Omental fat pad (tissue), 4 donors: ENCODE measurements around the gene C11orf98. TPM values are rescaled to one million over a fixed set of nuclear protein-coding genes. Genes with fewer than 3 reads are reported as not detected.
"Not testable (repeated sequence)": the region's sequence is repeated elsewhere in the genome, so short reads cannot be mapped to it uniquely, and the experiment has no call there.

Experiments
- ATAC-seq: fragments of 150-250 bp; one replicate; pipeline ENCODE4 v1.9.1; 2016; ENCODE audit warnings: mild to moderate bottlenecking, moderate library complexity; ENCODE audit not compliant: low FRiP score
- DNase-seq: peaks from one replicate; pipeline ENCODE4 v3.0.0-alpha.2; 2019; ENCODE audit warnings: low spot score
- total RNA-seq, 4 donors: library from RNA; depleted of rRNA; stranded (reverse); fragments of >200 nt; gene quantifications; one replicate each; pipeline ENCODE4 v1.1.0, GENCODE V29; 2016
- TF ChIP-seq, protein P1 (sequence below), 3 donors: fragments of 450-650 bp; IDR thresholded peaks; one replicate each; pipeline ENCODE4 v1.5.1; 2016 to 2017; ENCODE audit warnings: antibody characterized with exemption in 3 of 3, mild to moderate bottlenecking in 3 of 3, moderate library complexity in 2 of 3

The C11orf98 gene
- total RNA-seq, 4 donors from 2014 or later = 18.3 to 42.9 (median 33.3) TPM

DNA sequence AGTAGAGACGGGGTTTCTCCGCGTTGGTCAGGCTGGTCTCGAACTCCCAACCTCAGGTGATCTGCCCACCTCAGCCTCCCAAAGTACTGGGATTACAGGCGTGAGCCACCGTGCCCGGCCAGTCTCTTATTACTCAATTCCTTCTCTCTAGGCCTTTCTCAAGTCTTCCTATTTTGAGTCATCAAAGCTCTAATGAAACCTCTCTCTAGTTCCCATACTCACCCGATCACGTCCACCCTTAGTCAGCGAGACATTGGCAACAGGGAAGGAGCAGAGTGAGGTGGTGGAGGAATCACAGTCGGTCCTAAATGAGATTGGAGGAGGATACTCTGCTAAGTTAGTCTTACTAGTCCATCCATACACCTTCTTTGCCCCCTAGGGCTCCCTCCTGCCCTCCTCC is 37.2 kb upstream of the C11orf98 start:
- no peak for ATAC-seq
- TF ChIP-seq, protein P1, sequence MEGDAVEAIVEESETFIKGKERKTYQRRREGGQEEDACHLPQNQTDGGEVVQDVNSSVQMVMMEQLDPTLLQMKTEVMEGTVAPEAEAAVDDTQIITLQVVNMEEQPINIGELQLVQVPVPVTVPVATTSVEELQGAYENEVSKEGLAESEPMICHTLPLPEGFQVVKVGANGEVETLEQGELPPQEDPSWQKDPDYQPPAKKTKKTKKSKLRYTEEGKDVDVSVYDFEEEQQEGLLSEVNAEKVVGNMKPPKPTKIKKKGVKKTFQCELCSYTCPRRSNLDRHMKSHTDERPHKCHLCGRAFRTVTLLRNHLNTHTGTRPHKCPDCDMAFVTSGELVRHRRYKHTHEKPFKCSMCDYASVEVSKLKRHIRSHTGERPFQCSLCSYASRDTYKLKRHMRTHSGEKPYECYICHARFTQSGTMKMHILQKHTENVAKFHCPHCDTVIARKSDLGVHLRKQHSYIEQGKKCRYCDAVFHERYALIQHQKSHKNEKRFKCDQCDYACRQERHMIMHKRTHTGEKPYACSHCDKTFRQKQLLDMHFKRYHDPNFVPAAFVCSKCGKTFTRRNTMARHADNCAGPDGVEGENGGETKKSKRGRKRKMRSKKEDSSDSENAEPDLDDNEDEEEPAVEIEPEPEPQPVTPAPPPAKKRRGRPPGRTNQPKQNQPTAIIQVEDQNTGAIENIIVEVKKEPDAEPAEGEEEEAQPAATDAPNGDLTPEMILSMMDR (IDR thresholded peaks at IDR 0.05) = no peak
- no peak for DNase-seq

DNA sequence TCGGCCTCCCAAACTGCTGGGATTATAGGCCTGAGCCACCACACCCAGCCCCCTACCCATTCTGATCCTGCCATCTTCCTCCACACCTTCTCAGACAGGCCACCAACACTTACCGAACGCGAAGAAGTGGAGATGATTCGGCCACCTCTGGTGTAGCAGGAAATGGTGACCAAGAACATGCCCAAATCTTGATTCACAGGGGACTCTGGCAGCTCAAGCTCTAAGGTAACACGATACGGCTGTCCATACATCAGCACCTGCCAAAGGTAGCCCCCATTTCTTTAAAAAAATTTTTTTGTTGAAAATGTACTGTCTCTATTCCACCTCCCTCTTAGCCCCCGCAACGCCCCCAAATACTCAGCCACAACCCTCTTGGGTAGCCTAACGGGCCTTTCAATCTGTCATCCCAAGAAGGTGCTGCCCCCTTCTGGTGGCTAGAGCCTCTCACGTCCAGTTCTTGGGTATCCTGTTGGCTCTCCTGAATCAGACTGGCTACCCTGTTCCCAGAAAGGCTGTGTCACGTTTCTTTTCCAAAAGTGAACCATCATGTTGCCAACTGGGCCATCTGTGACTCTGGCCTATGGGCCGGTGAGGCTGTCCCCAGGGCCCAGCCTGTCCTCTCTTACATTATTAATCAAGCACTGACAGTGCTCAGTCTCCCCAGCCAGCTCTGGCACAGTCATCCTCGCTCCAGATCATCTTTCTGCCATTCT is 29.6 kb upstream of the C11orf98 start:
- DNase-seq (peak; percentile 74), ATAC-seq (peak; percentile 90)
- TF ChIP-seq, protein P1 (IDR thresholded peaks at IDR 0.05) = peak in 1 of 3 donors; percentile 52

DNA sequence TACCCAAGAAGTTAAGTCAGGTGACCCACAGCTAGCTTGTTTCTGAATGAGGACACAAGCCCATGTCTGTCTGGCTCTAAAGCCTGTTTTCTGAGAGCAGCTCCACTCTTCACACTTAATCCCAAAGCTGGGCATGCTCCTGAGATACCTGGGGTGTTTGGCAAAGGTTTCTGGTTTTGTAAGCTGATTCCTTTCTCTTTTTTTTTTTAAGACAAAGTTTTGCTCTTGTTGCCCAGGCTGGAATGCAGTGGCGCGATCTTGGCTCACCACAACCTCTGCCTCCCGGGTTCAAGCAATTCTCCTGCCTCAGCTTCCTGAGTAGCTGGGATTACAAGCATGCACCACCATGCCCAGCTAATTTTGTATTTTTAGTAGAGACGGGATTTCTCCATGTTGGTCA is 28.6 kb upstream of the C11orf98 start:
- not testable (repeated sequence) for DNase-seq, ATAC-seq

DNA sequence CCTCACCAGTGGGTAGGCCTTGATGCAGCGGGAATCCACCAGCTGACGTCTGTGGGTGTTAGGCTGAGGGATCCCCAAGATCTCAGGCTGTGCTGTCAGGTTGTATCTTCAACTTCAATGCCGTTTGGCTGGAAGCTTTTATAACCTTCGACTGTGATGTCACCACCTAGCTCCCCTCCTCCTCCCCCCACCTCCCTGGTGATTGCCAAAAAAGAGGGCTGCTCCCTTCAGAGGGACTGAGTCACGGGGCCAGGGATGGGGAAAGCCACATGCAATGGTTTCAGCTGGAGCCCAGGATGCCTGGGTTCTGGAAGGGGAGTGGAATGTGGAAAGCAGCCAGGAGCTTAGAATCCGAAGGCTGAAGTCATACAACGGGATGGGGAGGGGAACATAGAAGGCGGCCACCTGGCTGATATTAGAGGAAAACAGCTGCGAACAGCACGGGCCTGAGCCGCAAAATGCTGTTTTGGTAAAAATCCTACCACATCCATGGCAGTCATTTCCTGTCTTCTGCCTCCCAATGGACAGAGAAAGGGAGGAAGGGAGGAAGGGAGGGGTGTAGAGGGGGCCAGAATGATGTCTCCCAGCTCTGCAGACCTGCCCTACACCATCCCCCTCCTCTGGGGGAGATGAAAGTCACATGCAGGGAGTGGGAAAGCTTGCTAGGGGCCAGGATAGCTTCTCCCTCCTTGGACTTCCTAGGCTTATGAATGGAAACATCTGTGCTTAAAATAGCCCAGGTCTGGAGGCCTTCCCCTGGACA is 24.6 kb upstream of the C11orf98 start, which contains the start of gene LRRN4CL:
LRRN4CL (minus strand) TSS at position 110 of the 763 bp plus-strand sequence. CDS start 1,022 bp downstream, outside the sequence.
- TF ChIP-seq, protein P1 (IDR thresholded peaks at IDR 0.05) = no peak
- peak; percentile 87 for ATAC-seq
- peak; percentile 59 for DNase-seq

DNA sequence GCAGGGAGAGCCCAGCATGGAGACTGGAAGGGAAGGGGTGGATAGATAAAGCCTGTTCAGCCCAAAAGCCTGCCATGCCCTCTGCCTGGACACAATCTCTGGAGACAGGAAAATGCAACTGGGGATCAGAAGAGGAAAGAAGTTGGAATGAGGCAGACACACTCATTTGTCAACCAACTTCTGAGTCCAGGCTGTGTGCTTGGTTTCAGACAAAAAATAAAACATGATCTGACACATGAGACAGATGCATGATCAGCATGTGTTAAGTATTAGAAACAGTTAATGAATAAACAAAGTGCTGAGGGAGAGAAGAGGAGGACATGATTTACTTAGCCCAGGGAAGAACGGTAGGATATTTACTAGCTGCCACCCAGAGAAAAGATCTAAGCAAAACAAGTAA is 23.5 kb upstream of the C11orf98 start:
- ATAC-seq (no peak), DNase-seq (no peak)
- TF ChIP-seq, protein P1 (IDR thresholded peaks at IDR 0.05) = no peak

DNA sequence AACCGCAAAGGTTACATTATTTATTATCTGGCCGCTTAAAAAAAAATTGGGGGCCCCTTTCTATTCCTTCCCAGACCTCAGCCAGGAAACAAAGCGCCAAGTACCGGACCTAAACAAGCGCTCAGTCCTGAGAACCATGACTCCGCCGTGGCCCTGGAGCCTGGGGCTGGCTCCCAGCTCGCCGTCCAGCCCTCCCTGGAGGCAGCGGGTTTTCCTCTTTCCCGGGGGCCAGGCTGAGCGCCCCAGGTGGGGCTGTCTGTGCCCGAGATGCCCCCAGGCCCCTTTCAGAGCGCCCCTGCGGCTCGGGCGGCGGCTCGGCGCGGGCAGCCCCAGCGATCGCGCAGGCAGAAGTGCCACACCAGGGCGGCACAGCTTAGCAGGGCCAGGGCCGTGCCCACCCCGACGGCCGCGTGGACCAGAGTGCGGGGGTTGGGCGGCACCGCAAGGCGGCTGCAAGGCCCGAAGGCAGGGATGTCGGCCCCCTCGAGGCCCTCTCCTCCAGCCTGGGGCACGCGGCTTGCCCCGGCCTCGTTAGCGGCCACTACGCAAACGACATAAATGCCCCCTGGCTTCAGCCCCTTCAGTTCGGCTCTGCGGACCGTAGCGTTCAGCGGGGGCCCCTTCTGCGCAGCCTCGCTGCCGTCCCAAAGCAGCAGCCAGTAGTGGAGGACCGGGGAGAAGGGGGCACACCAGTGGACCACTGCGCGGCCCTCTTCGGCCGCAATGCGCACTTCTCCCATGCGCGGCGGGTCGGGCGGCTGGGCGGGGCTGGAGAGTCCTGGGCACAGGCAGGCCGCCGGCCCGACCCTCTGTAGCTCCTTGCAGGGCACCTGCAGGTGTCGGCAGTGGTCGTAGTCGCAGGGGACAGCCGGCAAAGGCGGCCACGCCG is 22.7 kb upstream of the C11orf98 start:
- ATAC-seq = no peak
- DNase-seq = no peak

More for the DNA sequence above, 22.7 kb upstream of the C11orf98 start:
- TF ChIP-seq, protein P1 (IDR thresholded peaks at IDR 0.05) = no peak
